Panc1 (cell line): ENCODE data around the gene AATF. TPM values are rescaled to one million over a fixed set of nuclear protein-coding genes. Genes with fewer than 3 reads are reported as not detected.

Experiments
- ATAC-seq: fragments of 200-7000 bp; cut with Tn5 transposase; 2 replicates; pipeline ENCODE4 v1.9.1; 2020; ENCODE audit warnings: mild to moderate bottlenecking, moderate library complexity
- BruUV-seq: library from RNA; stranded (reverse); fragments of 400-500 nt; replicated peaks from 2 replicates; lab custom pipeline; 2021; lab: Mats Ljungman, UMichigan
- CTCF ChIA-PET: fragments of 300-600 bp; sonication (Branson Sonifier 250); formaldehyde crosslinking; loops from one replicate; lab custom pipeline; 2022; ENCODE audit warnings: antibody characterized with exemption; lab: Charles Lee
- POLR2A ChIA-PET: fragments of 300-600 bp; sonication (Branson Sonifier 250); formaldehyde crosslinking; loops from one replicate; lab custom pipeline; 2022; ENCODE audit warnings: antibody characterized with exemption; lab: Charles Lee
- DNase-seq: peaks from one replicate; pipeline ENCODE4 v3.0.0-alpha.2; 2010; ENCODE audit warnings: low read depth, low spot score
- H3K27ac ChIP-seq: 2 replicates; pipeline ENCODE4 v1.5.1; 2011; ENCODE audit warnings: mild to moderate bottlenecking, low read length, inconsistent platforms
- H3K27me3 ChIP-seq: fragments of 200-500 bp; sonication (Bioruptor generic); 2 replicates; pipeline ENCODE4 v1.6.0; 2014; ENCODE audit warnings: low read length, inconsistent platforms; ENCODE audit not compliant: control insufficient read depth, insufficient read depth
- H3K36me3 ChIP-seq: fragments of 200-500 bp; sonication (Bioruptor generic); 2 replicates; pipeline ENCODE4 v1.5.1; 2014; ENCODE audit warnings: inconsistent platforms, mild to moderate bottlenecking, low read length, moderate library complexity; ENCODE audit not compliant: control insufficient read depth, insufficient read depth
- H3K4me1 ChIP-seq: 2 replicates; pipeline ENCODE4 v1.5.1; 2011; ENCODE audit warnings: inconsistent platforms, mild to moderate bottlenecking, low read length, moderate library complexity; ENCODE audit not compliant: control insufficient read depth, insufficient read depth
- H3K4me3 ChIP-seq, 2 experiments: 2 replicates each; pipeline ENCODE4 v1.5.1; 2011 to 2012; ENCODE audit warnings: low read depth in 2 of 2, low read length in 2 of 2, mild to moderate bottlenecking in 2 of 2, inconsistent platforms in 1 of 2, moderate library complexity in 1 of 2
- H3K9me3 ChIP-seq: fragments of 200-500 bp; sonication (Bioruptor generic); 2 replicates; pipeline ENCODE4 v1.5.1; 2014; ENCODE audit warnings: low read depth, mild to moderate bottlenecking, inconsistent platforms, low read length, moderate library complexity; ENCODE audit not compliant: control insufficient read depth, insufficient read depth
- CTCF ChIP-seq: fragments of 450-650 bp; IDR thresholded peaks from 2 replicates; pipeline ENCODE4 v1.5.1; 2017; ENCODE audit warnings: mild to moderate bottlenecking
- POLR2AphosphoS5 ChIP-seq: IDR thresholded peaks from 2 replicates; pipeline ENCODE4 v1.6.1; 2012; ENCODE audit warnings: mild to moderate bottlenecking, low read depth, low read length, moderate library complexity
- REST ChIP-seq, 2 experiments: IDR thresholded peaks; 2 replicates each; pipeline ENCODE4 v1.6.1; 2011 to 2012; ENCODE audit warnings: low read depth in 2 of 2, control low read depth in 1 of 2, low read length in 1 of 2, mild to moderate bottlenecking in 1 of 2, moderate library complexity in 1 of 2; ENCODE audit not compliant: insufficient read depth in 1 of 2
- SIN3A ChIP-seq: IDR thresholded peaks from 2 replicates; pipeline ENCODE4 v1.6.1; 2012; ENCODE audit warnings: low read depth, mild to moderate bottlenecking, low read length, moderate library complexity, borderline replicate concordance; ENCODE audit not compliant: insufficient read depth
- TCF7L2 ChIP-seq: IDR thresholded peaks from 2 replicates; pipeline ENCODE4 v1.6.1; 2011; ENCODE audit warnings: mild to moderate bottlenecking, low read depth, low read length, inconsistent platforms
- in situ Hi-C: cut with HindIII; loops from 2 replicates; pipeline ENCODE4 v1.10.0; 2016; ENCODE audit warnings: low sequenced_read_pairs, low pct_unique_long_range_greater_than_20kb
- intact Hi-C: fragments of 100-400 bp; cut with micrococcal nuclease; formaldehyde crosslinking; loops from one replicate; pipeline ENCODE4 v1.10.0; 2022; ENCODE audit not compliant: unreplicated experiment
- total RNA-seq: library from RNA; stranded (reverse); gene quantifications from one replicate; pipeline ENCODE4 v1.2.1, GENCODE V29; 2021; ENCODE audit not compliant: unreplicated experiment

AATF gene
- total RNA-seq, 1 experiment from 2014 or later: 58.1 TPM

- intact Hi-C loops (no loop called here), in situ Hi-C loops (no loop called here)
- BruUV-seq: no TSS peak
- peaks cover 11% of the 10 kb centered on the region for H3K4me1 ChIP-seq
- DNase-seq: no peak
- H3K4me3 ChIP-seq: no peak overlapping the region
- H3K9me3 ChIP-seq: no peaks in the 10 kb centered on the region
- ATAC-seq: no peak
- H3K36me3 ChIP-seq: no peaks in the 10 kb centered on the region
- no peak overlapping the region for H3K27ac ChIP-seq
- no peaks in the 10 kb centered on the region for H3K27me3 ChIP-seq
- ChIA-PET POLR2A (no interaction called here), CTCF (no interaction called here)
- TF ChIP-seq POLR2AphosphoS5 (no peak), SIN3A (no peak), CTCF (no peak), TCF7L2 (no peak)
These were observed 116.2 kb downstream of the AATF start for GRCh38 chr17:37064956-37065355.

- no peak for DNase-seq
- H3K27me3 ChIP-seq: no peaks in the 10 kb centered on the region
- in situ Hi-C loops (no loop called here), intact Hi-C loops (no loop called here)
- H3K4me1 ChIP-seq: peaks cover 11% of the 10 kb centered on the region
- H3K36me3 ChIP-seq: no peaks in the 10 kb centered on the region
- TF ChIP-seq CTCF: no peak
- no peak for TF ChIP-seq TCF7L2
- no peak for TF ChIP-seq SIN3A
- TF ChIP-seq POLR2AphosphoS5: no peak
- TF ChIP-seq REST (IDR thresholded peaks at IDR 0.05; ENCODE audit: insufficient read depth in 1 of 2, low read depth in 2 of 2, low read length in 1 of 2): no peak
- BruUV-seq: no TSS peak
- no peak overlapping the region for H3K4me3 ChIP-seq
- CTCF ChIA-PET: no interaction called here
- no peaks in the 10 kb centered on the region for H3K9me3 ChIP-seq
- ATAC-seq: no peak
- no peak overlapping the region for H3K27ac ChIP-seq
- POLR2A ChIA-PET: no interaction called here
These were observed 117.0 kb downstream of the AATF start for GRCh38 chr17:37065486-37066321.
